Rectal smooth muscle tissue (tissue), 1 donor: Measurements from ENCODE around the gene STC2.
"Not testable (repeated sequence)": the region's sequence is repeated elsewhere in the genome, so short reads cannot be mapped to it uniquely, and the experiment has no call there.

Experiments used
- H3K27ac ChIP-seq: one replicate; pipeline ENCODE4 v1.7.0; 2013; ENCODE audit warnings: low read depth, low read length, inconsistent platforms
- H3K27me3 ChIP-seq: one replicate; pipeline ENCODE4 v1.7.0; 2013; ENCODE audit warnings: low read length; ENCODE audit not compliant: control insufficient read depth, insufficient read depth
- H3K36me3 ChIP-seq: one replicate; pipeline ENCODE4 v1.7.0; 2013; ENCODE audit warnings: low read length; ENCODE audit not compliant: control insufficient read depth, insufficient read depth
- H3K4me1 ChIP-seq: one replicate; pipeline ENCODE4 v1.7.0; 2013; ENCODE audit warnings: low read length; ENCODE audit not compliant: control insufficient read depth, insufficient read depth
- H3K4me3 ChIP-seq: one replicate; pipeline ENCODE4 v1.7.0; 2013; ENCODE audit warnings: low read length
- H3K9ac ChIP-seq: one replicate; pipeline ENCODE4 v1.7.0; 2013; ENCODE audit warnings: low read length

The STC2 gene

GRCh38 chr5:173327948-173328843 is at the start of gene STC2:
Gene STC2 (minus strand): TSS chr5:173328414. CDS start chr5:173328193, 221 bp downstream.
- peak within 1 kb of the TSS; percentile 68 for H3K4me3 ChIP-seq
- H3K36me3 ChIP-seq = no peaks in the 10 kb centered on the region
- H3K4me1 ChIP-seq = peaks cover 21% of the 10 kb centered on the region
- H3K27ac ChIP-seq = peak within 1 kb of the TSS; percentile 17
- H3K9ac ChIP-seq = no peak within 1 kb of the TSS
- H3K27me3 ChIP-seq = peaks cover 7% of the 10 kb centered on the region

- Histone ChIP-seq H3K9ac (no peak overlapping the region), H3K4me3 (no peak overlapping the region), H3K4me1 (no peaks in the 10 kb centered on the region), H3K27me3 (no peaks in the 10 kb centered on the region), H3K36me3 (no peaks in the 10 kb centered on the region), H3K27ac (no peak overlapping the region)
Measured at GRCh38 chr5:173371400-173371799, 43.2 kb upstream of the STC2 start.

- not testable (repeated sequence) for H3K4me1 ChIP-seq, H3K27me3 ChIP-seq, H3K27ac ChIP-seq, H3K9ac ChIP-seq, H3K36me3 ChIP-seq, H3K4me3 ChIP-seq
Measured at GRCh38 chr5:173363406-173363805, 35.2 kb upstream of the STC2 start.

- H3K27me3 ChIP-seq = no peaks in the 10 kb centered on the region
- H3K4me1 ChIP-seq = no peaks in the 10 kb centered on the region
- H3K36me3 ChIP-seq = no peaks in the 10 kb centered on the region
- H3K4me3 ChIP-seq = no peak overlapping the region
- no peak overlapping the region for H3K27ac ChIP-seq
- H3K9ac ChIP-seq = no peak overlapping the region
Measured at GRCh38 chr5:173355561-173355960, 27.3 kb upstream of the STC2 start.

- no peaks in the 10 kb centered on the region for H3K4me1 ChIP-seq
- H3K27me3 ChIP-seq = no peaks in the 10 kb centered on the region
- H3K36me3 ChIP-seq = no peaks in the 10 kb centered on the region
- no peak overlapping the region for H3K9ac ChIP-seq
- no peak overlapping the region for H3K4me3 ChIP-seq
- H3K27ac ChIP-seq = no peak overlapping the region
Measured at GRCh38 chr5:173354645-173355044, 26.4 kb upstream of the STC2 start.

GRCh38 chr5:173352366-173353349 is 24.4 kb upstream of the STC2 start:
- no peak overlapping the region for H3K4me3 ChIP-seq
- no peak overlapping the region for H3K9ac ChIP-seq
- H3K36me3 ChIP-seq = no peaks in the 10 kb centered on the region
- no peak overlapping the region for H3K27ac ChIP-seq
- H3K27me3 ChIP-seq = no peaks in the 10 kb centered on the region
- H3K4me1 ChIP-seq = no peaks in the 10 kb centered on the region

- Histone ChIP-seq H3K27ac (no peak overlapping the region), H3K4me1 (no peaks in the 10 kb centered on the region), H3K27me3 (no peaks in the 10 kb centered on the region), H3K9ac (no peak overlapping the region), H3K36me3 (no peaks in the 10 kb centered on the region), H3K4me3 (no peak overlapping the region)
Measured at GRCh38 chr5:173342813-173343755, 14.9 kb upstream of the STC2 start.

- H3K4me3 ChIP-seq = no peak overlapping the region
- no peaks in the 10 kb centered on the region for H3K4me1 ChIP-seq
- H3K36me3 ChIP-seq = no peaks in the 10 kb centered on the region
- no peak overlapping the region for H3K27ac ChIP-seq
- no peaks in the 10 kb centered on the region for H3K27me3 ChIP-seq
- H3K9ac ChIP-seq = no peak overlapping the region
Measured at GRCh38 chr5:173341961-173342430, 13.8 kb upstream of the STC2 start.

- H3K4me3 ChIP-seq = no peak overlapping the region
- no peak overlapping the region for H3K27ac ChIP-seq
- H3K9ac ChIP-seq = no peak overlapping the region
- H3K27me3 ChIP-seq = no peaks in the 10 kb centered on the region
- H3K4me1 ChIP-seq = no peaks in the 10 kb centered on the region
- H3K36me3 ChIP-seq = no peaks in the 10 kb centered on the region
Measured at GRCh38 chr5:173340984-173341383, 12.8 kb upstream of the STC2 start.

- no peak overlapping the region for H3K9ac ChIP-seq
- H3K27me3 ChIP-seq = no peaks in the 10 kb centered on the region
- H3K36me3 ChIP-seq = no peaks in the 10 kb centered on the region
- no peaks in the 10 kb centered on the region for H3K4me1 ChIP-seq
- no peak overlapping the region for H3K4me3 ChIP-seq
- no peak overlapping the region for H3K27ac ChIP-seq
Measured at GRCh38 chr5:173340451-173340850, 12.2 kb upstream of the STC2 start.

- Histone ChIP-seq H3K36me3 (no peaks in the 10 kb centered on the region), H3K4me1 (no peaks in the 10 kb centered on the region), H3K27me3 (no peaks in the 10 kb centered on the region), H3K27ac (no peak overlapping the region), H3K4me3 (no peak overlapping the region), H3K9ac (no peak overlapping the region)
Measured at GRCh38 chr5:173339286-173339685, 11.1 kb upstream of the STC2 start.
